Caco-2 (cell line): ENCODE data around the gene SGSM1. TPM values are rescaled to one million over a fixed set of nuclear protein-coding genes. Genes with fewer than 3 reads are reported as not detected.

Source experiments
- BruUV-seq: library from RNA; stranded (reverse); fragments of 400-500 nt; replicated peaks from 2 replicates; lab custom pipeline; 2021; lab: Mats Ljungman, UMichigan
- CTCF ChIA-PET: fragments of 300-600 bp; sonication (Branson Sonifier 250); formaldehyde crosslinking; loops from one replicate; lab custom pipeline; 2022; ENCODE audit warnings: antibody characterized with exemption; lab: Charles Lee
- POLR2A ChIA-PET: fragments of 300-600 bp; sonication (Branson Sonifier 250); formaldehyde crosslinking; loops from one replicate; lab custom pipeline; 2022; ENCODE audit warnings: antibody characterized with exemption; lab: Charles Lee
- DNase-seq, 2 experiments: peaks; one replicate each; pipeline versions ENCODE4 v3.0.0 to v3.0.0-alpha.2; 2020 to 2022
- H3K27me3 ChIP-seq: replicated peaks from 2 replicates; pipeline ENCODE4 v1.6.0; 2011; ENCODE audit warnings: low read length; ENCODE audit not compliant: control insufficient read depth, insufficient read depth
- H3K36me3 ChIP-seq: 2 replicates; pipeline ENCODE4 v1.5.1; 2011; ENCODE audit warnings: low read length; ENCODE audit not compliant: control insufficient read depth, insufficient read depth
- H3K4me1 ChIP-seq: fragments of 250-450 bp; sonication (Bioruptor Pico); 2 replicates; pipeline ENCODE4 v1.5.1; 2020; ENCODE audit warnings: mild to moderate bottlenecking
- H3K4me3 ChIP-seq: 2 replicates; pipeline ENCODE4 v1.5.1; 2011; ENCODE audit warnings: low read depth, mild to moderate bottlenecking, control low read depth, low read length
- H3K9me3 ChIP-seq: fragments of 250-450 bp; sonication (Bioruptor Pico); 2 replicates; pipeline ENCODE4 v1.5.1; 2020; ENCODE audit warnings: mild to moderate bottlenecking, moderate library complexity
- H3K27ac Mint-ChIP-seq: one replicate; pipeline ENCODE4 v1.8.0; 2022; ENCODE audit warnings: mixed read lengths; ENCODE audit not compliant: unreplicated experiment
- H3K27me3 Mint-ChIP-seq: one replicate; pipeline ENCODE4 v1.8.0; 2022; ENCODE audit warnings: mixed read lengths; ENCODE audit not compliant: insufficient read depth, unreplicated experiment
- H3K36me3 Mint-ChIP-seq: one replicate; pipeline ENCODE4 v1.8.0; 2022; ENCODE audit warnings: mild to moderate bottlenecking, mixed read lengths; ENCODE audit not compliant: insufficient read depth, unreplicated experiment
- H3K4me1 Mint-ChIP-seq: one replicate; pipeline ENCODE4 v1.8.0; 2022; ENCODE audit warnings: low read depth, mixed read lengths; ENCODE audit not compliant: unreplicated experiment
- H3K4me3 Mint-ChIP-seq: one replicate; pipeline ENCODE4 v1.8.0; 2022; ENCODE audit warnings: mild to moderate bottlenecking, moderate library complexity, mixed read lengths; ENCODE audit not compliant: unreplicated experiment
- H3K9me3 Mint-ChIP-seq: one replicate; pipeline ENCODE4 v1.8.0; 2022; ENCODE audit warnings: mixed read lengths; ENCODE audit not compliant: unreplicated experiment
- intact Hi-C: fragments of 100-400 bp; cut with micrococcal nuclease; formaldehyde crosslinking; loops from one replicate; pipeline ENCODE4 v1.10.0; 2022; ENCODE audit not compliant: unreplicated experiment
- total RNA-seq: library from RNA; stranded (reverse); gene quantifications from 2 replicates; pipeline ENCODE4 v1.2.3, GENCODE V29; 2022
- TF ChIP-seq, protein P1 (sequence below), 2 experiments: fragments of 200-600 bp in 1 of 2; IDR thresholded peaks; 1 replicate in 1 of 2; 2 replicates in 1 of 2; pipeline versions ENCODE4 v1.5.1 to v1.8.0; 2011 to 2022; ENCODE audit warnings: antibody characterized with exemption in 1 of 2, control low read depth in 1 of 2, inconsistent platforms in 1 of 2, low read depth in 1 of 2, low read length in 1 of 2, mild to moderate bottlenecking in 1 of 2, moderate library complexity in 1 of 2; ENCODE audit not compliant: insufficient read depth in 1 of 2, severe bottlenecking in 1 of 2, unreplicated experiment in 1 of 2

The SGSM1 gene
- total RNA-seq, 1 experiment from 2014 or later: 6.1 TPM

DNA sequence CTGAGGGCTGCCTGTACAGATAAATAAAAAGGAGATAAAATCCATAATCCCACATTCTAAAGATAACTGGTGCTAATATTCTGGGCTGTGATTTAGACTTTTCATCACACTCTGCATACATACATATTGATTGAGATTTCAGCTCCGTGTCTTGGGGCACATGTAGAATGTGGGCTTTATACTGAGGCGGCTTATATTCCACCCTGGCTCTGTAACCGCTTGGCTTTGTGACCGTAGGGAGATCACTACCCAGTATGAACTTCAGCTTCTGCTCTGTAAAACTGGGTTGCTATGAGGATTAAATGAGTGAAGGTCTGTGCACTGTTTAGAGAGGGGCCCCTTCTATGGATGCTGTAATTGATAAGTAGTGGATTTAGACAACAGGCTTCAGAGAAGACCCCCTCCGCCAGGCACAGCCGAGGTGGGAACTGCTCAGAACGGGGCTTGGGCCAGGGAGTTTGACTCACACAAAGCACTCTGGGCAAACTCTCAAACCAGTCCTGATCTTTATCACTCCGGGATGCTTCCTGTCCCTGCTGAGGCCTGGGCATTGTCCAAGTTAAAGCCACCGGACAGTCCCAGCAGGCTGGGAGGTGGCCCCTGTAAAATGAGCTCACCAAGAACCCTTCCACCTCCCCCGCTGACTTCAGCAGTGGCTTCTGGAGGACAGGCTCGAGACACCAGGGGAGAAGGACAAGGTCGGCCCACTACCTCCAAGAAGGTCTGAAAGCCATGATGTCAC, 163.7 kb downstream of the SGSM1 start:
- Mint-ChIP-seq H3K9me3 (no peaks in the 10 kb centered on the region), H3K27me3 (no peaks in the 10 kb centered on the region), H3K4me3 (no peak overlapping the region), H3K36me3 (peaks cover 10% of the 10 kb centered on the region), H3K27ac (peak overlapping the region; percentile 45), H3K4me1 (peaks cover 14% of the 10 kb centered on the region)
- H3K36me3 ChIP-seq: no peaks in the 10 kb centered on the region; the same call in 1 of the 2 replicates
- no peak overlapping the region for H3K4me3 ChIP-seq
- ChIA-PET CTCF (interaction anchor here (0.5 kb wide), 1 partner anchor 45 kb away, joined by 3 read pairs; no protein-coding TSS in a partner anchor), POLR2A (no interaction called here)
- TF ChIP-seq, protein P1, sequence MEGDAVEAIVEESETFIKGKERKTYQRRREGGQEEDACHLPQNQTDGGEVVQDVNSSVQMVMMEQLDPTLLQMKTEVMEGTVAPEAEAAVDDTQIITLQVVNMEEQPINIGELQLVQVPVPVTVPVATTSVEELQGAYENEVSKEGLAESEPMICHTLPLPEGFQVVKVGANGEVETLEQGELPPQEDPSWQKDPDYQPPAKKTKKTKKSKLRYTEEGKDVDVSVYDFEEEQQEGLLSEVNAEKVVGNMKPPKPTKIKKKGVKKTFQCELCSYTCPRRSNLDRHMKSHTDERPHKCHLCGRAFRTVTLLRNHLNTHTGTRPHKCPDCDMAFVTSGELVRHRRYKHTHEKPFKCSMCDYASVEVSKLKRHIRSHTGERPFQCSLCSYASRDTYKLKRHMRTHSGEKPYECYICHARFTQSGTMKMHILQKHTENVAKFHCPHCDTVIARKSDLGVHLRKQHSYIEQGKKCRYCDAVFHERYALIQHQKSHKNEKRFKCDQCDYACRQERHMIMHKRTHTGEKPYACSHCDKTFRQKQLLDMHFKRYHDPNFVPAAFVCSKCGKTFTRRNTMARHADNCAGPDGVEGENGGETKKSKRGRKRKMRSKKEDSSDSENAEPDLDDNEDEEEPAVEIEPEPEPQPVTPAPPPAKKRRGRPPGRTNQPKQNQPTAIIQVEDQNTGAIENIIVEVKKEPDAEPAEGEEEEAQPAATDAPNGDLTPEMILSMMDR (IDR thresholded peaks at IDR 0.05; ENCODE audit: insufficient read depth in 1 of 2, low read depth in 1 of 2, low read length in 1 of 2, severe bottlenecking in 1 of 2, unreplicated experiment in 1 of 2): no peak
- H3K9me3 ChIP-seq: no peaks in the 10 kb centered on the region
- intact Hi-C loops: no loop called here
- no peaks in the 10 kb centered on the region for H3K27me3 ChIP-seq
- no peak for DNase-seq
- no TSS peak for BruUV-seq
- H3K4me1 ChIP-seq: peaks cover 39% of the 10 kb centered on the region

DNA sequence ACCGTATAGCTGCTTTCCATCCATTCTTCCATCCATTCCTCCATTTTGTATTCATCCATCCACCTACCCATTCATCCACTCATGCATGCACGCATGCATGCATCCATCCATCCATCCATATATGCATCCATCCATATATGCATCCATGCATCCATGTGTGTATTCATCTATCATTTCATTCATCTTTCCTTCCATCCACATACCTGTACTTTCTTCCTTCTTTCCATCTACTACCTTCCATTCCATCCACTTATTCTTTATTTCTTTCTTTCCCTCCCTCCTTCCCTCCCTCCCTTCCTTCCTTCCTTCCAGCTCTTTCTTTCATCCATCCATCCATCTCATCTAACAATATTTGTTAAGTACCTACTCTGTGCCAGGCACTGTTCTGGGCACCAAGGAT, 166.4 kb downstream of the SGSM1 start:
- no peak for DNase-seq
- Histone ChIP-seq H3K27me3 (no peaks in the 10 kb centered on the region), H3K9me3 (no peaks in the 10 kb centered on the region), H3K4me3 (no peak overlapping the region), H3K36me3 (no peaks in the 10 kb centered on the region; the same call in 1 of the 2 replicates), H3K4me1 (peaks cover 21% of the 10 kb centered on the region)
- Mint-ChIP-seq H3K4me3 (no peak overlapping the region), H3K27ac (peak overlapping the region; percentile 0), H3K9me3 (no peaks in the 10 kb centered on the region), H3K27me3 (no peaks in the 10 kb centered on the region), H3K36me3 (peaks cover 7% of the 10 kb centered on the region), H3K4me1 (peaks cover 14% of the 10 kb centered on the region)
- ChIA-PET POLR2A (no interaction called here), CTCF (no interaction called here)
- intact Hi-C loops: no loop called here
- TF ChIP-seq, protein P1 (IDR thresholded peaks at IDR 0.05; ENCODE audit: insufficient read depth in 1 of 2, low read depth in 1 of 2, low read length in 1 of 2, severe bottlenecking in 1 of 2, unreplicated experiment in 1 of 2): no peak
- no TSS peak for BruUV-seq

DNA sequence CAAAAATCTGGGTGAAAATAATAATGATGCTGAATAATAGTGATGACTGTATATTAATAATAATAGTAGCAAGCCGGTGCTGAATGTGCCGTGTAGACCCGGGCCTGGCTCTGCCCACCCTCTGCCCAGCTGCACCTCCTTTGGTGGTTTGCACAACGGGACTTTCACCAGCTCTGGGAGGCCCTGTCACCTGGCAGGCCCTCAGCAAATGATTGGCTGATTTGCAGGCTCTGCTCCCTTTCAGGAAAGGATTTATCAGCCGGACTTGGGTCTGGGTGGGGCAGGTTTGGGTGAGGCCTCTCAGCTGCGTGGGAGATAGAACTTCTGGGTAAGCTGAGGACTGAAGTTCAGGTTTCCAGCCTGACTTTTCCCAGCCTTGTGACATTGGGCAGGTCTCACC, 167.9 kb downstream of the SGSM1 start:
- Histone ChIP-seq H3K9me3 (no peaks in the 10 kb centered on the region), H3K4me3 (no peak overlapping the region), H3K4me1 (peaks cover 9% of the 10 kb centered on the region; the same call in 1 of the 2 replicates), H3K27me3 (no peaks in the 10 kb centered on the region), H3K36me3 (no peaks in the 10 kb centered on the region; the same call in 1 of the 2 replicates)
- BruUV-seq: no TSS peak
- POLR2A ChIA-PET: interaction anchor here (0.6 kb wide), 1 partner anchor 169 kb away, joined by 4 read pairs; no protein-coding TSS in a partner anchor
- no peak overlapping the region for H3K4me3 Mint-ChIP-seq
- peak; percentile 23 to 57 for DNase-seq
- no peaks in the 10 kb centered on the region for H3K27me3 Mint-ChIP-seq
- intact Hi-C loops: no loop called here
- H3K27ac Mint-ChIP-seq: no peak overlapping the region
- peaks cover 14% of the 10 kb centered on the region for H3K4me1 Mint-ChIP-seq
- peaks cover 3% of the 10 kb centered on the region for H3K36me3 Mint-ChIP-seq
- no peaks in the 10 kb centered on the region for H3K9me3 Mint-ChIP-seq
- TF ChIP-seq, protein P1 (IDR thresholded peaks at IDR 0.05; ENCODE audit: insufficient read depth in 1 of 2, low read depth in 1 of 2, low read length in 1 of 2, severe bottlenecking in 1 of 2, unreplicated experiment in 1 of 2): no peak
- CTCF ChIA-PET: interaction anchor here (0.6 kb wide), 1 partner anchor 20 kb away, joined by 4 read pairs; no protein-coding TSS in a partner anchor
